SU-DHL-6 (cell line): ENCODE measurements around the gene TMC3.
A peak's percentile ranks its signal among the peaks of the same experiment; 100 is the strongest.

ENCODE experiments used
- H2AFZ ChIP-seq: fragments of 200-600 bp; sonication (generic); 2 replicates; pipeline ENCODE4 v1.6.1; 2014; ENCODE audit warnings: low read depth, mild to moderate bottlenecking, moderate library complexity, mixed read lengths, antibody characterized with exemption, low read length; ENCODE audit not compliant: severe bottlenecking
- H3F3A ChIP-seq: fragments of 200-600 bp; shearing (Covaris generic); 2 replicates; pipeline ENCODE4 v1.6.0; 2016; ENCODE audit warnings: antibody characterized with exemption, mild to moderate bottlenecking; ENCODE audit not compliant: insufficient read depth
- H3K27ac ChIP-seq: fragments of 200-600 bp; sonication (generic); 2 replicates; pipeline ENCODE4 v1.5.1; 2016; ENCODE audit warnings: low read depth, mild to moderate bottlenecking, low read length, moderate library complexity, mixed read lengths
- H3K27me3 ChIP-seq: fragments of 200-600 bp; sonication (generic), shearing (Covaris generic); 2 replicates; pipeline ENCODE4 v1.6.0; 2014; ENCODE audit warnings: mild to moderate bottlenecking, low read length
- H3K36me3 ChIP-seq: fragments of 200-600 bp; sonication (generic); 2 replicates; pipeline ENCODE4 v1.6.1; 2014; ENCODE audit warnings: mild to moderate bottlenecking, low read length, mixed read lengths
- H3K4me2 ChIP-seq: fragments of 300-600, 200-600 bp; shearing (Covaris generic), sonication (generic); 2 replicates; pipeline ENCODE4 v1.6.0; 2014; ENCODE audit warnings: low read length, low read depth, mild to moderate bottlenecking; ENCODE audit not compliant: poor library complexity, severe bottlenecking
- H3K4me3 ChIP-seq: fragments of 200-600 bp; sonication (generic); 2 replicates; pipeline ENCODE4 v1.5.1; 2014; ENCODE audit warnings: antibody characterized with exemption, low read length, mild to moderate bottlenecking, mixed read lengths; ENCODE audit not compliant: insufficient read depth, poor library complexity, severe bottlenecking
- H3K79me2 ChIP-seq: fragments of 200-600 bp; sonication (generic); 2 replicates; pipeline ENCODE4 v1.6.1; 2014; ENCODE audit warnings: mild to moderate bottlenecking, low read length, moderate library complexity; ENCODE audit not compliant: insufficient read depth
- H3K9ac ChIP-seq: fragments of 200-600 bp; sonication (generic); 2 replicates; pipeline ENCODE4 v1.7.0; 2014; ENCODE audit warnings: mild to moderate bottlenecking, low read length
- H3K9me2 ChIP-seq: fragments of 200-600 bp; sonication (generic); replicated peaks from 2 replicates; pipeline ENCODE4 v1.6.1; 2014; ENCODE audit warnings: low read length; ENCODE audit not compliant: insufficient read depth
- H3K9me3 ChIP-seq: fragments of 200-600 bp; sonication (generic); 2 replicates; pipeline ENCODE4 v1.6.1; 2014; ENCODE audit warnings: low read length, mixed read lengths; ENCODE audit not compliant: insufficient read depth
- H4K20me1 ChIP-seq: fragments of 200-600 bp; sonication (generic); 2 replicates; pipeline ENCODE4 v1.6.1; 2014; ENCODE audit warnings: low read depth, mild to moderate bottlenecking, antibody characterized with exemption, low read length, moderate library complexity, mixed read lengths
- CTCF ChIP-seq: fragments of 200-600 bp; sonication (generic); IDR thresholded peaks from one replicate; pipeline ENCODE4 v1.5.1; 2017; ENCODE audit warnings: antibody characterized with exemption, mild to moderate bottlenecking, low read length, moderate library complexity; ENCODE audit not compliant: insufficient read depth, poor library complexity, severe bottlenecking
- EZH2phosphoT487 ChIP-seq: fragments of 200-600 bp; sonication (generic), shearing (Covaris generic); conservative IDR thresholded peaks from 2 replicates; pipeline ENCODE4 v1.6.1; 2018; ENCODE audit warnings: mild to moderate bottlenecking, antibody characterized with exemption, low read length, moderate library complexity, mixed read lengths

TMC3 gene

GRCh38 chr15:81312790-81313543, 61.0 kb downstream of the TMC3 start:
- no peak for TF ChIP-seq EZH2phosphoT487
- TF ChIP-seq CTCF = no peak
- no peaks in the 10 kb centered on the region for H3K36me3 ChIP-seq
- no peak overlapping the region for H3K9ac ChIP-seq
- H3K27me3 ChIP-seq = no peaks in the 10 kb centered on the region
- peaks cover 6% of the 10 kb centered on the region for H3F3A ChIP-seq
- no peak overlapping the region for H3K27ac ChIP-seq
- no peak overlapping the region for H3K4me2 ChIP-seq
- no peak overlapping the region for H2AFZ ChIP-seq
- no peaks in the 10 kb centered on the region for H3K9me2 ChIP-seq
- H3K79me2 ChIP-seq = no peaks in the 10 kb centered on the region
- no peak overlapping the region for H3K4me3 ChIP-seq
- H4K20me1 ChIP-seq = no peaks in the 10 kb centered on the region
- no peaks in the 10 kb centered on the region for H3K9me3 ChIP-seq

- Histone ChIP-seq H3K4me3 (no peak overlapping the region), H3K9ac (peak overlapping the region; percentile 15; the same call in 1 of the 2 replicates), H4K20me1 (no peaks in the 10 kb centered on the region), H3K9me3 (no peaks in the 10 kb centered on the region), H3F3A (peaks cover 6% of the 10 kb centered on the region), H2AFZ (no peak overlapping the region), H3K9me2 (no peaks in the 10 kb centered on the region), H3K36me3 (no peaks in the 10 kb centered on the region), H3K27ac (peak overlapping the region; percentile 52), H3K27me3 (no peaks in the 10 kb centered on the region), H3K4me2 (peak overlapping the region; percentile 26), H3K79me2 (no peaks in the 10 kb centered on the region)
- TF ChIP-seq CTCF (no peak), EZH2phosphoT487 (no peak)
Measured at GRCh38 chr15:81311752-81312464, 62.1 kb downstream of the TMC3 start.

- TF ChIP-seq EZH2phosphoT487 = no peak
- TF ChIP-seq CTCF = no peak
- H3K36me3 ChIP-seq = no peaks in the 10 kb centered on the region
- no peak overlapping the region for H3K27ac ChIP-seq
Measured at GRCh38 chr15:81310480-81310879, 63.5 kb downstream of the TMC3 start.

More at GRCh38 chr15:81310480-81310879, 63.5 kb downstream of the TMC3 start:
- H3K4me3 ChIP-seq = no peak overlapping the region
- no peak overlapping the region for H3K4me2 ChIP-seq
- H3K9me2 ChIP-seq = no peaks in the 10 kb centered on the region
- H4K20me1 ChIP-seq = no peaks in the 10 kb centered on the region
- H3F3A ChIP-seq = peaks cover 6% of the 10 kb centered on the region
- no peaks in the 10 kb centered on the region for H3K27me3 ChIP-seq
- no peak overlapping the region for H2AFZ ChIP-seq
- H3K9me3 ChIP-seq = no peaks in the 10 kb centered on the region
- H3K79me2 ChIP-seq = no peaks in the 10 kb centered on the region
- no peak overlapping the region for H3K9ac ChIP-seq
